GM12873 (cell line): Measurements from ENCODE around the gene ACOXL.

Experiments
- CTCF ChIP-seq: IDR thresholded peaks from 2 replicates; pipeline ENCODE4 v1.5.1; 2012; ENCODE audit warnings: low read depth, mild to moderate bottlenecking, moderate library complexity, low read length, control low read depth; ENCODE audit not compliant: insufficient read depth; ENCODE audit errors: missing control alignments

The ACOXL gene

GRCh38 chr2:110780461-110780860 lies 48.1 kb downstream of the ACOXL start:
- no peak for TF ChIP-seq CTCF

GRCh38 chr2:110783196-110783873 lies 51.0 kb downstream of the ACOXL start:
- no peak for TF ChIP-seq CTCF

- no peak for TF ChIP-seq CTCF
Observed at GRCh38 chr2:110784047-110784631, 51.8 kb downstream of the ACOXL start.

- no peak for TF ChIP-seq CTCF
Observed at GRCh38 chr2:110785439-110785838, 53.1 kb downstream of the ACOXL start.

- no peak for TF ChIP-seq CTCF
Observed at GRCh38 chr2:110788976-110789375, 56.6 kb downstream of the ACOXL start.

- TF ChIP-seq CTCF = no peak
Observed at GRCh38 chr2:110789706-110790105, 57.3 kb downstream of the ACOXL start.

GRCh38 chr2:110790907-110791306 lies 58.5 kb downstream of the ACOXL start:
- TF ChIP-seq CTCF = no peak
